Liver (tissue), 9 donors: ENCODE results near the gene TMEM187. TPM values are rescaled to one million over a fixed set of nuclear protein-coding genes. Genes with fewer than 3 reads are reported as not detected.
"Not testable (repeated sequence)": the region's sequence is repeated elsewhere in the genome, so short reads cannot be mapped to it uniquely, and the experiment has no call there.

Experiments
- DNase-seq: peaks from one replicate; pipeline ENCODE4 v3.0.0-alpha.2; 2017; ENCODE audit warnings: low spot score
- H3K27ac ChIP-seq, 2 donors: one replicate each; pipeline ENCODE4 v1.7.0; 2013; ENCODE audit warnings: inconsistent platforms in 2 of 2, low read length in 2 of 2, control low read depth in 1 of 2, low read depth in 1 of 2, mild to moderate bottlenecking in 1 of 2
- H3K27me3 ChIP-seq, 4 donors: one replicate each; pipeline versions ENCODE4 v1.6.1 to v1.7.0; 2013; ENCODE audit warnings: low read length in 3 of 4, inconsistent platforms in 1 of 4, mild to moderate bottlenecking in 1 of 4, moderate library complexity in 1 of 4; ENCODE audit not compliant: control insufficient read depth in 4 of 4, insufficient read depth in 4 of 4
- H3K36me3 ChIP-seq, 4 donors: one replicate each; pipeline versions ENCODE4 v1.6.1 to v1.7.0; 2013; ENCODE audit warnings: low read length in 3 of 4, mild to moderate bottlenecking in 3 of 4, low read depth in 1 of 4, moderate library complexity in 1 of 4; ENCODE audit not compliant: control insufficient read depth in 4 of 4, insufficient read depth in 3 of 4
- H3K4me1 ChIP-seq, 4 donors: one replicate each; pipeline versions ENCODE4 v1.6.1 to v1.7.0; 2013; ENCODE audit warnings: low read length in 3 of 4, mild to moderate bottlenecking in 3 of 4, moderate library complexity in 1 of 4; ENCODE audit not compliant: control insufficient read depth in 4 of 4, insufficient read depth in 4 of 4
- H3K4me3 ChIP-seq, 3 donors: one replicate each; pipeline versions ENCODE4 v1.6.1 to v1.7.0; 2013; ENCODE audit warnings: low read length in 3 of 3, control low read depth in 1 of 3, low read depth in 1 of 3, mild to moderate bottlenecking in 1 of 3
- H3K9ac ChIP-seq, 2 donors: one replicate each; pipeline ENCODE4 v1.7.0; 2013; ENCODE audit warnings: low read length in 2 of 2, mild to moderate bottlenecking in 2 of 2, moderate library complexity in 2 of 2, control low read depth in 1 of 2, low read depth in 1 of 2
- H3K9me3 ChIP-seq, 4 donors: one replicate each; pipeline versions ENCODE4 v1.6.1 to v1.7.0; 2013; ENCODE audit warnings: low read length in 3 of 4; ENCODE audit not compliant: control insufficient read depth in 4 of 4
- EGR1 ChIP-seq, 2 donors: IDR thresholded peaks; 2 replicates each; pipeline ENCODE4 v1.6.1; 2016 to 2018; ENCODE audit warnings: antibody characterized with exemption in 2 of 2, low read depth in 2 of 2
- HNF4A ChIP-seq, 2 donors: conservative IDR thresholded peaks; 2 replicates each; pipeline ENCODE4 v1.6.1; 2016; ENCODE audit warnings: antibody characterized with exemption in 2 of 2, mild to moderate bottlenecking in 2 of 2
- HNF4G ChIP-seq: IDR thresholded peaks from 2 replicates; pipeline ENCODE4 v1.6.1; 2016; ENCODE audit warnings: antibody characterized with exemption
- JUND ChIP-seq, 2 donors: IDR thresholded peaks; 2 replicates each; pipeline ENCODE4 v1.6.1; 2016; ENCODE audit warnings: antibody characterized with exemption in 2 of 2
- MAX ChIP-seq: IDR thresholded peaks from 2 replicates; pipeline ENCODE4 v1.6.1; 2016; ENCODE audit warnings: antibody characterized with exemption
- REST ChIP-seq: IDR thresholded peaks from 2 replicates; pipeline ENCODE4 v1.6.1; 2016; ENCODE audit warnings: antibody characterized with exemption, mild to moderate bottlenecking
- RXRA ChIP-seq, 2 donors: IDR thresholded peaks; 2 replicates each; pipeline ENCODE4 v1.6.1; 2017 to 2018; ENCODE audit warnings: antibody characterized with exemption in 2 of 2, mild to moderate bottlenecking in 1 of 2
- TAF1 ChIP-seq: conservative IDR thresholded peaks from 2 replicates; pipeline ENCODE4 v1.6.1; 2016; ENCODE audit warnings: antibody characterized with exemption, mild to moderate bottlenecking
- WGBS: extraction: QIAGEN DNeasy Blood & Tissue Kit; methylation state at CpG from one replicate; pipeline ENCODE4 v1.1.7; 2013; 5-methylcytosine and 5-hydroxymethylcytosine counted together
- polyA plus RNA-seq, 2 donors: library from polyadenylated mRNA; stranded (reverse) in 1 of 2; unstranded in 1 of 2; fragments of 200-250 nt in 1 of 2; fragments of >200 nt in 1 of 2; fragmentation: Nextera tagmentation in 1 of 2; extraction: Ambion mirVana in 1 of 2; gene quantifications; one replicate each; pipeline versions ENCODE4 v1.2.1 to v1.2.3, GENCODE V29; 2013 to 2015
- total RNA-seq, 2 donors: library from RNA; depleted of rRNA; stranded (reverse); fragments of >200 nt; gene quantifications; one replicate each; pipeline ENCODE4 v1.2.3, GENCODE V29; 2014
- donor health status: healthy.
- donor health status: healthy.
- donor health status: healthy.
- donor health status: healthy.
- donor health status: healthy.

TMEM187 gene
- total and polyA plus RNA-seq, 4 donors: 2.9 to 5.8 (median 4.1) TPM

- Histone ChIP-seq H3K4me3 (no peak overlapping the region), H3K4me1 (no peaks in the 10 kb centered on the region), H3K27ac (no peak overlapping the region), H3K9ac (no peak overlapping the region), H3K36me3 (no peaks in the 10 kb centered on the region), H3K27me3 (no peaks in the 10 kb centered on the region), H3K9me3 (no peaks in the 10 kb centered on the region)
- TF ChIP-seq HNF4G: no peak
- no peak for DNase-seq
- 91% methylated on average over 12 of the region's 12 CpGs for WGBS
Observed at GRCh38 chrX:153993079-153993478, 20.5 kb downstream of the TMEM187 start.

GRCh38 chrX:153993978-153994377 lies 21.4 kb downstream of the TMEM187 start:
- WGBS: 94% methylated on average over 10 of the region's 10 CpGs
- H3K4me1 ChIP-seq: no peaks in the 10 kb centered on the region
- H3K9me3 ChIP-seq: no peaks in the 10 kb centered on the region
- H3K9ac ChIP-seq: no peak overlapping the region
- H3K36me3 ChIP-seq: no peaks in the 10 kb centered on the region
- H3K27ac ChIP-seq: no peak overlapping the region
- TF ChIP-seq REST (no peak), EGR1 (IDR thresholded peaks at IDR 0.05; ENCODE audit: low read depth in 2 of 2) (no peak), JUND (IDR thresholded peaks at IDR 0.05) (no peak)
- no peak for DNase-seq
- H3K4me3 ChIP-seq: no peak overlapping the region
- no peaks in the 10 kb centered on the region for H3K27me3 ChIP-seq

- H3K9ac ChIP-seq, H3K27ac ChIP-seq, H3K4me1 ChIP-seq, H3K27me3 ChIP-seq, DNase-seq, H3K4me3 ChIP-seq, H3K36me3 ChIP-seq, H3K9me3 ChIP-seq: not testable (repeated sequence)
- WGBS: 80% methylated on average over 5 of the region's 5 CpGs
Observed at GRCh38 chrX:153994398-153994797, 21.8 kb downstream of the TMEM187 start.

- Histone ChIP-seq H3K9ac (no peak overlapping the region), H3K4me1 (no peaks in the 10 kb centered on the region), H3K4me3 (no peak overlapping the region), H3K9me3 (no peaks in the 10 kb centered on the region), H3K27ac (no peak overlapping the region), H3K36me3 (no peaks in the 10 kb centered on the region), H3K27me3 (no peaks in the 10 kb centered on the region)
- DNase-seq: no peak
- TF ChIP-seq TAF1 (no peak), HNF4A (conservative IDR thresholded peaks at IDR 0.05) (no peak), RXRA (IDR thresholded peaks at IDR 0.05) (no peak), MAX (no peak), JUND (IDR thresholded peaks at IDR 0.05) (no peak)
- 99% methylated on average over 8 of the region's 8 CpGs for WGBS
Observed at GRCh38 chrX:153995504-153995903, 22.9 kb downstream of the TMEM187 start.
